HUES48 (cell line): Measurements from ENCODE around the gene NOL6.
A peak's percentile ranks its signal among the peaks of the same experiment; 100 is the strongest.
"Not testable (repeated sequence)": the region's sequence is repeated elsewhere in the genome, so short reads cannot be mapped to it uniquely, and the experiment has no call there.

Experiments used
- H3K27ac ChIP-seq: one replicate; pipeline ENCODE4 v1.7.0; 2013; ENCODE audit warnings: low read depth, low read length, inconsistent platforms
- H3K27me3 ChIP-seq: 2 replicates; pipeline ENCODE4 v1.6.1; 2013; ENCODE audit warnings: mild to moderate bottlenecking, low read length; ENCODE audit not compliant: control insufficient read depth, insufficient read depth
- H3K36me3 ChIP-seq: 2 replicates; pipeline ENCODE4 v1.6.1; 2013; ENCODE audit warnings: low read length; ENCODE audit not compliant: control insufficient read depth, insufficient read depth
- H3K4me1 ChIP-seq: 2 replicates; pipeline ENCODE4 v1.6.1; 2013; ENCODE audit warnings: mild to moderate bottlenecking, low read length; ENCODE audit not compliant: control insufficient read depth, insufficient read depth
- H3K4me3 ChIP-seq: 2 replicates; pipeline ENCODE4 v1.5.1; 2013; ENCODE audit warnings: mild to moderate bottlenecking, low read depth, low read length
- H3K9ac ChIP-seq: 2 replicates; pipeline ENCODE4 v1.6.1; 2013; ENCODE audit warnings: mild to moderate bottlenecking, low read depth, low read length, moderate library complexity
- H3K9me3 ChIP-seq: 2 replicates; pipeline ENCODE4 v1.6.1; 2013; ENCODE audit warnings: low read length; ENCODE audit not compliant: control insufficient read depth, insufficient read depth

The NOL6 gene

GRCh38 chr9:33506626-33507370, 33.1 kb upstream of the NOL6 start:
- Histone ChIP-seq H3K9me3 (no peaks in the 10 kb centered on the region), H3K4me3 (no peak overlapping the region), H3K27ac (no peak overlapping the region), H3K4me1 (no peaks in the 10 kb centered on the region), H3K27me3 (no peaks in the 10 kb centered on the region), H3K36me3 (no peaks in the 10 kb centered on the region), H3K9ac (no peak overlapping the region)

GRCh38 chr9:33498387-33498786, 24.7 kb upstream of the NOL6 start:
- no peaks in the 10 kb centered on the region for H3K4me1 ChIP-seq
- H3K27me3 ChIP-seq, result no peaks in the 10 kb centered on the region
- no peaks in the 10 kb centered on the region for H3K9me3 ChIP-seq
- H3K27ac ChIP-seq, result no peak overlapping the region
- no peak overlapping the region for H3K4me3 ChIP-seq
- no peaks in the 10 kb centered on the region for H3K36me3 ChIP-seq
- no peak overlapping the region for H3K9ac ChIP-seq

GRCh38 chr9:33493819-33494218, 20.1 kb upstream of the NOL6 start:
- not testable (repeated sequence) for H3K9ac ChIP-seq, H3K4me1 ChIP-seq, H3K36me3 ChIP-seq, H3K27me3 ChIP-seq, H3K9me3 ChIP-seq, H3K4me3 ChIP-seq, H3K27ac ChIP-seq

- Histone ChIP-seq H3K4me3 (no peak overlapping the region), H3K36me3 (no peaks in the 10 kb centered on the region), H3K27ac (no peak overlapping the region), H3K4me1 (no peaks in the 10 kb centered on the region), H3K9me3 (no peaks in the 10 kb centered on the region), H3K27me3 (no peaks in the 10 kb centered on the region), H3K9ac (no peak overlapping the region)
These were observed 15.3 kb upstream of the NOL6 start for GRCh38 chr9:33489066-33489465.

GRCh38 chr9:33485312-33485711, 11.6 kb upstream of the NOL6 start:
- not testable (repeated sequence) for H3K36me3 ChIP-seq, H3K9ac ChIP-seq, H3K27me3 ChIP-seq, H3K4me1 ChIP-seq, H3K4me3 ChIP-seq, H3K27ac ChIP-seq, H3K9me3 ChIP-seq

GRCh38 chr9:33480976-33481375, 7.3 kb upstream of the NOL6 start:
- Histone ChIP-seq H3K27ac (no peak overlapping the region), H3K4me1 (no peaks in the 10 kb centered on the region), H3K9me3 (no peaks in the 10 kb centered on the region), H3K27me3 (no peaks in the 10 kb centered on the region), H3K36me3 (no peaks in the 10 kb centered on the region), H3K4me3 (no peak overlapping the region), H3K9ac (no peak overlapping the region)

GRCh38 chr9:33480106-33480505, 6.4 kb upstream of the NOL6 start:
- Histone ChIP-seq H3K27ac (no peak overlapping the region), H3K9me3 (no peaks in the 10 kb centered on the region), H3K4me1 (no peaks in the 10 kb centered on the region), H3K27me3 (no peaks in the 10 kb centered on the region), H3K4me3 (no peak overlapping the region), H3K9ac (no peak overlapping the region), H3K36me3 (no peaks in the 10 kb centered on the region)

GRCh38 chr9:33476503-33476902, 2.8 kb upstream of the NOL6 start:
- no peaks in the 10 kb centered on the region for H3K27me3 ChIP-seq
- no peak overlapping the region for H3K27ac ChIP-seq
- H3K4me1 ChIP-seq, result 0 out of 2 replicates have a peak, but pooled peaks cover 2% of the 10 kb centered on the region

GRCh38 chr9:33475357-33475756, 1.6 kb upstream of the NOL6 start:
- H3K4me3 ChIP-seq, result no peak overlapping the region
- H3K9me3 ChIP-seq, result no peaks in the 10 kb centered on the region
- H3K27me3 ChIP-seq, result no peaks in the 10 kb centered on the region
- H3K4me1 ChIP-seq, result 0 out of 2 replicates have a peak, but pooled peaks cover 2% of the 10 kb centered on the region
- H3K9ac ChIP-seq, result no peak overlapping the region
- H3K36me3 ChIP-seq, result peaks cover 18% of the 10 kb centered on the region
- no peak overlapping the region for H3K27ac ChIP-seq

More at GRCh38 chr9:33476503-33476902, 2.8 kb upstream of the NOL6 start:
- no peak overlapping the region for H3K9ac ChIP-seq
- no peak overlapping the region for H3K4me3 ChIP-seq
- H3K36me3 ChIP-seq, result peaks cover 9% of the 10 kb centered on the region
- H3K9me3 ChIP-seq, result no peaks in the 10 kb centered on the region

- Histone ChIP-seq H3K27ac (no peak overlapping the region), H3K9me3 (no peaks in the 10 kb centered on the region), H3K4me1 (0 out of 2 replicates have a peak, but pooled peaks cover 2% of the 10 kb centered on the region), H3K36me3 (peaks cover 40% of the 10 kb centered on the region), H3K4me3 (peak overlapping the region; percentile 92), H3K9ac (peak overlapping the region; percentile 23), H3K27me3 (no peaks in the 10 kb centered on the region)
These were observed 676 bp downstream of the NOL6 start for GRCh38 chr9:33472881-33473615.

- Histone ChIP-seq H3K4me1 (0 out of 2 replicates have a peak, but pooled peaks cover 2% of the 10 kb centered on the region), H3K4me3 (peak overlapping the region; percentile 92), H3K27me3 (no peaks in the 10 kb centered on the region), H3K27ac (peak overlapping the region; percentile 8), H3K9me3 (no peaks in the 10 kb centered on the region), H3K9ac (no peak overlapping the region), H3K36me3 (peaks cover 47% of the 10 kb centered on the region)
These were observed 1.4 kb downstream of the NOL6 start for GRCh38 chr9:33472171-33472880.
